ENCODE data around the gene ARHGEF10L.
"Not testable (repeated sequence)": the region's sequence is repeated elsewhere in the genome, so short reads cannot be mapped to it uniquely, and the experiment has no call there.

Gene ARHGEF10L

GRCh38 chr1:17746281-17746680, 206.8 kb downstream of the ARHGEF10L start:
- FAIRE-seq, result not testable (repeated sequence)

- FAIRE-seq, result no peak
Observed at GRCh38 chr1:17746920-17747319, 207.4 kb downstream of the ARHGEF10L start.

All from islet of Langerhans (tissue), 1 donor.